Measurements from ENCODE around the gene MED26.
A peak's percentile ranks its signal among the peaks of the same experiment; 100 is the strongest.
"Not testable (repeated sequence)": the region's sequence is repeated elsewhere in the genome, so short reads cannot be mapped to it uniquely, and the experiment has no call there.

MED26 gene

GRCh38 chr19:16571283-16571682 is 56.7 kb downstream of the MED26 start:
- Histone ChIP-seq H3K27ac (peak overlapping the region; percentile 85), H4K20me1 (peaks cover 45% of the 10 kb centered on the region), H3K4me1 (peaks cover 46% of the 10 kb centered on the region), H3K9me3 (peaks cover 3% of the 10 kb centered on the region; the same call in 1 of the 2 replicates), H3K27me3 (no peaks in the 10 kb centered on the region), H3K4me3 (peak overlapping the region; percentile 98), H3K4me2 (peak overlapping the region; percentile 99), H3K36me3 (peaks cover 72% of the 10 kb centered on the region), H3K9ac (peak overlapping the region; percentile 81)
- no peak for TF ChIP-seq Cebpa-rat (IDR thresholded peaks at IDR 0.05)

DNA sequence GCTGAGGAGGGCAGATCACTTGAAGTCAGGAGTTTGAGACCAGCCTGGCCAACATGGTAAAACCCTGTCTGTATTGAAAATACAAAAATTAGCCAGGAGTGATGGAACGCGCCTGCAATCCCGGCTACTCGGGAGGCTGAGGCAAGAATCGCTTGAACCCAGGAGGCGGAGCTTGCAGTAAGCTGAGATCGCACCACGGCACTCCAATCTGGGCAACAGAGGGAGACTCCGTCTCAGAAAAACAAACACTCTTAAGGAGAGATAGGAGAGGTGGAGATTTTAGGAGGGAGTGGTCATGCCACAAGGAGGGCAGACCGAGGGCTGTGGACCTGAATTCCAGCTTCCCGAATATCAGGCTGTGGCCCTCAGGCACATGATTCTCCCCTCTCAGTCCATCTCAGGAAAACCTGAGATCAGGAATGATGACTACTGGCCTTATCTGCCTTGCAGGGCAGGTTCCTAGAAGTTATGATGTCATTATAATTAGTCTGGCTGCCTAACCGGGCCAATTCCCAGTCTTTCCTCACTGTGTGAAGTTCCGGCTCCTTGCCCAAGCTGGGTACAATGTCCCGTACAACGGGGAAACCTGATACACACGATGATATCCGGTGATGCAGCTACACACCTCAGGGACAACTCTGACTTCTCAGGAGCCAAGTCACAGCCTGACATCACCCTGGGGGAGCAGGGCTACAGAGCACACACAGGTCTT is 58.2 kb downstream of the MED26 start:
- no peak overlapping the region for H3K27ac ChIP-seq
- peaks cover 3% of the 10 kb centered on the region; the same call in 1 of the 2 replicates for H3K9me3 ChIP-seq
- H3K36me3 ChIP-seq: peaks cover 71% of the 10 kb centered on the region
- no peak for TF ChIP-seq Cebpa-rat (IDR thresholded peaks at IDR 0.05)
- peaks cover 49% of the 10 kb centered on the region for H3K4me1 ChIP-seq
- H3K27me3 ChIP-seq: no peaks in the 10 kb centered on the region
- peaks cover 30% of the 10 kb centered on the region for H4K20me1 ChIP-seq
- no peak overlapping the region for H3K4me2 ChIP-seq
- H3K9ac ChIP-seq: no peak overlapping the region
- no peak overlapping the region for H3K4me3 ChIP-seq

DNA sequence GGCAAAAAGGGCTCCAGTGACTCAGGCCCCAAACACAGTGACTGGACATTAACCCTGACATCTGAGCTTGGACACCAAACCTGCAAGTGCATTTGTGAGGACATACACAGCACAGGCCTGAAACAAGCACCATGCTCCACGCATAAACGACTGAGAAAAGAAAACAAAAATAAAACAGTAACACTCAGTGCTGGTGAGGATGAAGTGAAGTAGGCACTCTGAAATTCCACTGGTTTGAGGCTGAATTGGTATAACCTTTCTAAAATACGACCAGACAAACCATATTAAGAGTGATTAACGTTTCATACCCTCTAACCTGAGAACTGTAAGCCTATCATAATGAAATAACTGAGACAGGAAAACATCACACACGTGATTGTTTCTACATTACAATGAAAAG is 61.3 kb downstream of the MED26 start:
- no peak for TF ChIP-seq Cebpa-rat (IDR thresholded peaks at IDR 0.05)
- Histone ChIP-seq H3K4me2 (peak overlapping the region; percentile 57), H3K9ac (peak overlapping the region; percentile 38; the same call in 1 of the 2 replicates), H3K27me3 (no peaks in the 10 kb centered on the region), H3K4me1 (peaks cover 29% of the 10 kb centered on the region), H3K36me3 (peaks cover 88% of the 10 kb centered on the region), H4K20me1 (0 out of 2 replicates have a peak, but pooled peaks cover 10% of the 10 kb centered on the region), H3K4me3 (no peak overlapping the region), H3K27ac (peak overlapping the region; percentile 16; the same call in 1 of the 2 replicates), H3K9me3 (peaks cover 3% of the 10 kb centered on the region; the same call in 1 of the 2 replicates)

DNA sequence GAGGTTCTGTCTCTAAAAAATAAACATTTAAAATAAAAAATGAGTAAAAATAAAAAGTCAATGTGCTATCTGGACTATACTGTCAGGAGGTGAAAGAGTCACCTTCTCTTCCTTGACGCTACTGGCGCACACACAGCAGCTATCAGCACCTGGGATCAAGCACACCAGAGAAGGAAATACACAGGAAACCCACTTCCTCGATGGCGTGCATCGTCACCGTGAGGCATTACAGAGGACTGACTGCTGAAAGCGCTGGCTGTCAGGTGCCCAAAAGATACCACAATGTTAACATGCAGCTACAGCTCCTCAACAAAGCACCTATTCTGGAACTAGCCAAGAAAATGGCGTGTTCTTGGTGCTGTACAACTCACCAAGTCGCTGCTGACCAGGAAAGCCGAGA is 61.8 kb downstream of the MED26 start:
- peak overlapping the region; percentile 16; the same call in 1 of the 2 replicates for H3K27ac ChIP-seq
- no peak for TF ChIP-seq Cebpa-rat (IDR thresholded peaks at IDR 0.05)
- H3K9me3 ChIP-seq: peaks cover 3% of the 10 kb centered on the region; the same call in 1 of the 2 replicates
- no peaks in the 10 kb centered on the region for H3K27me3 ChIP-seq
- no peak overlapping the region for H3K4me3 ChIP-seq
- peaks cover 93% of the 10 kb centered on the region for H3K36me3 ChIP-seq
- H3K4me1 ChIP-seq: peaks cover 24% of the 10 kb centered on the region
- H4K20me1 ChIP-seq: 0 out of 2 replicates have a peak, but pooled peaks cover 4% of the 10 kb centered on the region
- H3K4me2 ChIP-seq: peak overlapping the region; percentile 57
- H3K9ac ChIP-seq: peak overlapping the region; percentile 38; the same call in 1 of the 2 replicates

- Histone ChIP-seq H3K4me3 (no peak overlapping the region), H4K20me1 (no peaks in the 10 kb centered on the region), H3K9ac (no peak overlapping the region), H3K27me3 (no peaks in the 10 kb centered on the region), H3K9me3 (peaks cover 3% of the 10 kb centered on the region; the same call in 1 of the 2 replicates), H3K4me1 (peaks cover 15% of the 10 kb centered on the region), H3K27ac (no peak overlapping the region), H3K4me2 (no peak overlapping the region), H3K36me3 (peaks cover 99% of the 10 kb centered on the region)
- TF ChIP-seq Cebpa-rat (IDR thresholded peaks at IDR 0.05): no peak
Observed at GRCh38 chr19:16564842-16565241, 63.2 kb downstream of the MED26 start.

DNA sequence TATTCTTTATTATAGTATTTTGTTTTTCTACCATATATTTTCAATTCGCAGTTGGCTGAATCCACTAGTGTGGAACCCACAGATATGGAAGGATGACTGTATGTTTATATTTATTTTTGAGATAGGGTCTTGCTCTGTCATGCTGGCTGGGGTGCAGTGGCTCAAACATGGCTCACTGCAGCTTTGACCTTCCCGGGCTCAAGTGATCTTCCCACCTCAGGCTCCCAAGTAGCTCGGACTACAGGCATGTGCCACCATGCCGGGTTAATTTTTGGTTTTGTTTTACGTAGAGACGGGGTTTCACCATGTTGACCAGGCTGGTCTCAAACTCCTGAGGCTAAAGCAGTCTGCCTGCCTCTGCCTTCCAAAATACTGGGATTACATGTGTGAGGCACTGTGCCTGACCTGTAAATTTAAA is 65.4 kb downstream of the MED26 start:
- no peak for TF ChIP-seq Cebpa-rat (IDR thresholded peaks at IDR 0.05)
- no peaks in the 10 kb centered on the region for H3K27me3 ChIP-seq
- no peak overlapping the region for H3K4me3 ChIP-seq
- H3K27ac ChIP-seq: no peak overlapping the region
- no peak overlapping the region for H3K4me2 ChIP-seq
- peaks cover 15% of the 10 kb centered on the region for H3K4me1 ChIP-seq
- no peaks in the 10 kb centered on the region for H4K20me1 ChIP-seq
- H3K36me3 ChIP-seq: peaks cover 97% of the 10 kb centered on the region
- no peak overlapping the region for H3K9ac ChIP-seq
- H3K9me3 ChIP-seq: peaks cover 3% of the 10 kb centered on the region; the same call in 1 of the 2 replicates

GRCh38 chr19:16561382-16561781 is 66.6 kb downstream of the MED26 start:
- TF ChIP-seq Cebpa-rat (IDR thresholded peaks at IDR 0.05): no peak
- H3K4me2 ChIP-seq: no peak overlapping the region
- H4K20me1 ChIP-seq: no peaks in the 10 kb centered on the region
- H3K9me3 ChIP-seq: no peaks in the 10 kb centered on the region
- H3K9ac ChIP-seq: no peak overlapping the region
- H3K27ac ChIP-seq: no peak overlapping the region
- no peaks in the 10 kb centered on the region for H3K27me3 ChIP-seq
- peaks cover 94% of the 10 kb centered on the region for H3K36me3 ChIP-seq
- peaks cover 11% of the 10 kb centered on the region for H3K4me1 ChIP-seq
- no peak overlapping the region for H3K4me3 ChIP-seq

DNA sequence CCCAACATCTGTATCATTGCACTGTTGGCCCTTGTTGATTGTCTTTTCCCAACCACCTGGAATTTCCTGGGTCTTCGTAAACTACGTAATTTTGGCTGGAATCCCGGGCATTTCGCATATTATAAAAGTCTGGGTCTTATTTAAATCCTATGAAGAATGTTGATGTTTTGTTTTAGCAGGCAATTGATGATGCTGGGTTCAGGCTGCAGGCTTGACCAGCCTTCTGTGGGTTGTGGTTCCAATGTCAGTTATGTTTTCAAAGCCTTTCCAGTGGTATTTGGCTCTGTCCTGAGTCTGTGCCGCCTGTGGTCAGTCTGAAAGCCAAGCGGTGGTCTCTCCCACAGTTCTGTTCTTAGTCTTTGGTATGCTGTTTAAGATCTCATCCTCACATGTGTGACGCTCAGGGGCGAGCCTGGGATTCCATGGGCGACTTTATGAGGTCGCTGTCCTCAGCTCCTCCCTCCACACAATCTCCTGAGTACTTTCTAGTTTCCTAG is 68.2 kb downstream of the MED26 start:
- Histone ChIP-seq H4K20me1 (no peaks in the 10 kb centered on the region), H3K36me3 (peaks cover 95% of the 10 kb centered on the region), H3K4me2 (no peak overlapping the region), H3K9me3 (no peaks in the 10 kb centered on the region), H3K9ac (no peak overlapping the region), H3K27me3 (no peaks in the 10 kb centered on the region), H3K4me1 (peaks cover 3% of the 10 kb centered on the region; the same call in 1 of the 2 replicates), H3K27ac (no peak overlapping the region), H3K4me3 (no peak overlapping the region)
- TF ChIP-seq Cebpa-rat (IDR thresholded peaks at IDR 0.05): no peak

GRCh38 chr19:16554776-16555175 is 73.2 kb downstream of the MED26 start:
- no peak overlapping the region for H3K4me3 ChIP-seq
- peaks cover 92% of the 10 kb centered on the region for H3K36me3 ChIP-seq
- TF ChIP-seq Cebpa-rat (IDR thresholded peaks at IDR 0.05): no peak
- H4K20me1 ChIP-seq: peaks cover 9% of the 10 kb centered on the region; the same call in 1 of the 2 replicates
- H3K27ac ChIP-seq: no peak overlapping the region
- no peak overlapping the region for H3K4me2 ChIP-seq
- no peak overlapping the region for H3K9ac ChIP-seq
- peaks cover 5% of the 10 kb centered on the region; the same call in 1 of the 2 replicates for H3K4me1 ChIP-seq
- no peaks in the 10 kb centered on the region for H3K9me3 ChIP-seq
- no peaks in the 10 kb centered on the region for H3K27me3 ChIP-seq

- not testable (repeated sequence) for H3K4me1 ChIP-seq, H3K9ac ChIP-seq, H3K9me3 ChIP-seq, H4K20me1 ChIP-seq, H3K27me3 ChIP-seq, H3K4me2 ChIP-seq, H3K4me3 ChIP-seq, H3K27ac ChIP-seq
- H3K36me3 ChIP-seq: peaks cover 68% of the 10 kb centered on the region
Observed at GRCh38 chr19:16551902-16552301, 76.1 kb downstream of the MED26 start.

Data from BLaER1 (cell line).